HepG2 (cell line): ENCODE measurements around the gene VDAC1. TPM values are rescaled to one million over a fixed set of nuclear protein-coding genes. Genes with fewer than 3 reads are reported as not detected.

ENCODE experiments used
- DMTF1 ChIP-seq: sonication (generic); formaldehyde crosslinking; IDR thresholded peaks from 2 replicates; pipeline ENCODE4 v1.4.0; 2020; ENCODE audit warnings: mild to moderate bottlenecking, missing genetic modification reagents
- U2AF2 ChIP-seq: fragments of 200-400 bp; formaldehyde crosslinking; IDR thresholded peaks from 2 replicates; pipeline ENCODE4 v1.6.1; 2017; ENCODE audit warnings: low read depth, mild to moderate bottlenecking, low read length
- polyA plus RNA-seq, 8 experiments: library from polyadenylated mRNA; depleted of rRNA in 3 of 8; stranded (reverse) in 7 of 8; unstranded in 1 of 8; fragments of >200 nt; fragmentation: Illumina TruSeq in 4 of 8; extraction: Trizol in 4 of 8; gene quantifications; 2 replicates each; pipeline versions ENCODE4 v1.2.1 to v1.2.3, GENCODE V29; 2011 to 2016; ENCODE audit warnings: low read depth in 4 of 8, missing spikeins in 1 of 8, mixed read lengths in 1 of 8; ENCODE audit not compliant: insufficient read depth in 1 of 8
- total RNA-seq, 5 experiments: library from RNA; depleted of rRNA; stranded (reverse); fragments of >200 nt; fragmentation: Illumina TruSeq; extraction: Trizol; gene quantifications; 2 replicates each; pipeline ENCODE4 v1.2.3, GENCODE V29; 2016; ENCODE audit warnings: low read depth in 1 of 5
- TF ChIP-seq, protein P1 (sequence below): sonication (generic); formaldehyde crosslinking; IDR thresholded peaks from 2 replicates; pipeline ENCODE4 v1.8.1; 2023; ENCODE audit warnings: mild to moderate bottlenecking, moderate library complexity, missing genetic modification reagents
- TF ChIP-seq, protein P2 (sequence below): sonication (generic); formaldehyde crosslinking; IDR thresholded peaks from 2 replicates; pipeline ENCODE4 v1.5.0; 2020; ENCODE audit warnings: missing genetic modification reagents

Gene VDAC1
- total and polyA plus RNA-seq, 2 of the 13 experiments (the other 11 are each of a cell fraction or from before 2014, with no cell fraction given) = 112 to 380 TPM

DNA sequence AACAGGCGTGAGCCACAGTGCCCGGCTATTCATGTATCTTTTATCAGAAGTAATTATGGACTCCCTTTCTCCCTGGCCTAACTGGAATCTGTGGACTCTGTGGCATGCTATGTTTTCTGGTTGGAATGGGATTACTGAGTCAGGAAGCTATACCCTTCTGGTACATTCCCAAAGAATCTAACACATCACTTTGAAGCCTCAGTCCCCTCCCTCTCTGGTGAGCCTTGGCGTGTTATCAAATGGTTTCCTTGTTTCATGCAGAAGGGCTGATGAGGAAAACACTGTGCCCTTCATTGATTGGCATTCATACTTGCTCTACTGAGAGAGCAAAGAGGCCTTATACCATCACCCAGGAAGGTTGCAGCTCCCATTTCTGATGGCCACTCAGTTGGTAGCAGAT lies 59.2 kb downstream of the VDAC1 start (continued):
- TF ChIP-seq, protein P1, sequence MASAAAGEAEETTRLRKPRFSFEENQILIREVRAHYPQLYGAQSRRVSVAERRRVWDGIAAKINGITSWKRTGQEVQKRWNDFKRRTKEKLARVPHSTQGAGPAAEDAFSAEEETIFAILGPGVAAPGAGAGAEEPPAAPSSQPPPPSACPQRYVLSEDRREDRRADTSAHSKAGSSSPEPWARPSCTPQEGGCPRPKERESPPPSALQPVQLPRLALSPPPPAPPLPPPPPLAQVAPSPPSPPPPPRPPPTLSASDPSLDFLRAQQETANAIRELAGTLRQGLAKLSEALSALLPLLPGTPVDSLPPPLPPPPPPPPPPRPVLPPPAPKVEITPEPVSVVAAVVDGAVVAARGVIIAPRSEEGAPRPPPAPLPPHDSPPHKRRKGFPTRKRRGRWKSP = no peak
- TF ChIP-seq DMTF1 (CRISPR knock-in tag) = no peak
- TF ChIP-seq, protein P2, sequence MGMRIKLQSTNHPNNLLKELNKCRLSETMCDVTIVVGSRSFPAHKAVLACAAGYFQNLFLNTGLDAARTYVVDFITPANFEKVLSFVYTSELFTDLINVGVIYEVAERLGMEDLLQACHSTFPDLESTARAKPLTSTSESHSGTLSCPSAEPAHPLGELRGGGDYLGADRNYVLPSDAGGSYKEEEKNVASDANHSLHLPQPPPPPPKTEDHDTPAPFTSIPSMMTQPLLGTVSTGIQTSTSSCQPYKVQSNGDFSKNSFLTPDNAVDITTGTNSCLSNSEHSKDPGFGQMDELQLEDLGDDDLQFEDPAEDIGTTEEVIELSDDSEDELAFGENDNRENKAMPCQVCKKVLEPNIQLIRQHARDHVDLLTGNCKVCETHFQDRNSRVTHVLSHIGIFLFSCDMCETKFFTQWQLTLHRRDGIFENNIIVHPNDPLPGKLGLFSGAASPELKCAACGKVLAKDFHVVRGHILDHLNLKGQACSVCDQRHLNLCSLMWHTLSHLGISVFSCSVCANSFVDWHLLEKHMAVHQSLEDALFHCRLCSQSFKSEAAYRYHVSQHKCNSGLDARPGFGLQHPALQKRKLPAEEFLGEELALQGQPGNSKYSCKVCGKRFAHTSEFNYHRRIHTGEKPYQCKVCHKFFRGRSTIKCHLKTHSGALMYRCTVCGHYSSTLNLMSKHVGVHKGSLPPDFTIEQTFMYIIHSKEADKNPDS (CRISPR knock-in tag) = no peak
- TF ChIP-seq U2AF2 = no peak
